HG03175 (cell line): ENCODE data around the gene CPO.
A peak's percentile ranks its signal among the peaks of the same experiment; 100 is the strongest.
"Not testable (repeated sequence)": the region's sequence is repeated elsewhere in the genome, so short reads cannot be mapped to it uniquely, and the experiment has no call there.

Source experiments
- ATAC-seq: cut with Tn5 transposase; IDR thresholded peaks from one replicate; pipeline ENCODE4 v1.9.1; 2021; ENCODE audit warnings: mild to moderate bottlenecking, moderate library complexity; ENCODE audit not compliant: unreplicated experiment

Gene CPO

GRCh38 chr2:206939340-206939739 lies at the start of gene CPO:
CPO (plus strand) TSS chr2:206939518; CDS start chr2:206939600, 82 bp downstream.
- ATAC-seq = no peak

GRCh38 chr2:206890179-206890578 lies 49.1 kb upstream of the CPO start:
- no peak for ATAC-seq

GRCh38 chr2:206890926-206891325 lies 48.4 kb upstream of the CPO start:
- ATAC-seq = no peak

GRCh38 chr2:206915121-206915520 lies 24.2 kb upstream of the CPO start:
- peak; percentile 61 for ATAC-seq

GRCh38 chr2:206918263-206918662 lies 21.1 kb upstream of the CPO start:
- ATAC-seq = no peak

DNA sequence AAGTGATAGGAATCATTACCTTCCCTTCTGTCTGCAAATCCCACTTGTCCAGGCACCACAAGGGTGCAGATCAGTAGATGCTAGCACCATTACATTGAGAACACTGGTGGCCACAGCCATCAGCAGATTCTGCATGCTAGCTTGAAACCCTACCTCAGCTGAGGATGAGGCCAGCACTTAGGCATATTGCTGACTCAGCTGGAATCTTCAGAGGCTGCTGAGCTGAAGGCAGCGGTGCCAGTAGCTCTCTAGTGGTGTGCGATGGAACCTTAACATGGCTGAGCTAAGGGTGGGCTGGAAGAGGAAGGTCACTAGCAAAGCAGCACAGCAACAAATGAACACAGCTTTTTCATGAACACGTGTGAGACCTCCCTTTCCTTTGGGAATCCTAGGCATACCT lies 19.0 kb upstream of the CPO start:
- no peak for ATAC-seq

- no peak for ATAC-seq
Measured at GRCh38 chr2:206920951-206921350, 18.4 kb upstream of the CPO start.

DNA sequence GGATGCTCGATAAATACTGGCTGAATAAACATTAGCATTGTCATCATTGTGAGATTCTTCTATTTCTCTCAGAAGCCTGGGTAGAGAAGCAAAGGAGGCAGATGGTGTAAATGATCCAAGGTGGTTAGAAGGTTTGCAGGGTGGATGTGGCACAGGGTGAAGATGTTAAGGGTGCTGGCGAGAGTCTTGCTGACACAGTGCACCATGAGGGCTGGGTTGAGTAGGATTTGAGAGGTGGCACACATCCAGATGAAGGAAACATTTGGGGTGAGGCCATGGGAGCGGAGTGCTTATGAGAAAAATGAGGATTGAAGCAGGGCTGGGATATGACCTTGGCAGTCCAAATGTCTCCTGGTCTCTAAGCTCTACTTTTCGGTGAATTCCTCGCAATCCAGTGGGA lies 17.8 kb upstream of the CPO start:
- no peak for ATAC-seq

GRCh38 chr2:206935991-206936842 lies 3.1 kb upstream of the CPO start:
- ATAC-seq = no peak

- ATAC-seq = no peak
Measured at GRCh38 chr2:206936843-206937230, 2.5 kb upstream of the CPO start.

DNA sequence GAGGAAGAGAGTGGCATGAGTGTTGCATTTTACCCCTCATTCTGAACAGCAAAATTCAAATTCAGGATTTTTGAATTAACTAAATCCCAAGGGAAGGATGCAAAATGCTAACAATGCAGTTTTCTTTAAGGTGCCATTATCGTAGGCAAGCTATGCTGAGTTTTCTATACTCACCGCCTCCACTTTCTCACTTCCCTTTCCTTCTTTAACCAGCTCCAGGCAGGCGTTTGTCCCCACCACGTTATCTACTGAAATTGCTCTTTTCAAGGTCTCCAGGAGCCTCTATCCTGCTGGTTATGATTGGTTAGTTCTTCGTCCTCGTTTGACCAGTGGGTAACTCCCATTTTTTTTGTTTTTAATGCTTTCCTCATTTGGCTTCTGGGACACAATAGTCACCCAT lies 1.8 kb upstream of the CPO start:
- ATAC-seq = peak; percentile 74

DNA sequence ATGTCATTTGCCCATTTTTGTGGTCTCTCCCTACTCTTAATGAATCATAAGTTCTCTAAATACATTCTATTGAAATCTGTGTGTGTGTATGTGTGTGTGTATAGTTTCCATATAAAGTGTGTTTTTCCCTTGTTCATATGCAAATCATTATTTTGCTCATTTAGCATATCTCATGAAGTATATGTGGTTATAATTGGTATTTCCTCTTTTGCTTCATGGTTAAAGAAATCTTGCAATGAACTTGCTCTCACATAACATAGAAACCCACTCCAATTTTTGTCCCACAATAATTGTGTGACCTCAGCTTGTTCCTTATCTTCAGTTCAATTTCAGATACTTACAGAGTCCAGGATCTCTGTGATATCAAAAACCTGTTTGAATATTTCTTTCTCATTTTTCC lies 1.2 kb downstream of the CPO start:
- no peak for ATAC-seq

GRCh38 chr2:206942592-206943478 lies 3.5 kb downstream of the CPO start:
- no peak for ATAC-seq

DNA sequence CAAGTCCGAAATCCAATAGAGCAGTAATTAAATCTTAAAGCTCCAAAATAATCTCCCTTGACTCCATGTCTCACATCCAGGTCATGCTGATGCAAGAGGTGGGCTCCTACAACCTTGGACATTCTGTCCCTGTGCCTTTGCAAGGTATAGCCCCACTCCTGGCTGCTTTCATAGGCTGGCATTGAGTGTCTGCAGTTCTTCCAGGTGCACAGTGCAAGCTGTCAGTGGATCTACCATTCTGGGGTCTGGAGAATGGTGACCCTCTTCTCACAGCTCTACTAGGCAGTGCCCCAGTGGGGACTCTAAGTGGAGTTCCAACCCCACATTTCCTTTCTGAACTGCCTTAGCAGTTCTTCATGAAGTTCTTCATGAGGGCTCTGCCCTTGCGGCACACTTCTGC lies 14.1 kb downstream of the CPO start:
- not testable (repeated sequence) for ATAC-seq

DNA sequence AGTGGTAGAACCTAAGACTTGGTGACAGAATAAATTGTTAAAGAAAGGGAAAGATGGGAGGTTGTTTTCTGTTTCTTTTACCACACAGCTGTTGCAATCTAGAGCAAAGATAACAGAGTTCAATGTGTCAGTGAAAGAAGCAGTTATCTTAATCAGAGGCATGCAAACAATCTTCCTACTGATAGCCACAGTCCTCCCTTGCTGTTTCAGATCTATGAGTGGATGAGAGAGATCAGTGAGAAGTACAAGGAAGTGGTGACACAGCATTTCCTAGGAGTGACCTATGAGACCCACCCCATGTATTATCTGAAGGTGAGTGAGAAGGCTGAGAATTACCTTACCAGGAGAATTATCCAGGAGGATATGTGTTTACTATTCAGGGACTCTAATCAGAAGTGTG lies 15.9 kb downstream of the CPO start:
- no peak for ATAC-seq

DNA sequence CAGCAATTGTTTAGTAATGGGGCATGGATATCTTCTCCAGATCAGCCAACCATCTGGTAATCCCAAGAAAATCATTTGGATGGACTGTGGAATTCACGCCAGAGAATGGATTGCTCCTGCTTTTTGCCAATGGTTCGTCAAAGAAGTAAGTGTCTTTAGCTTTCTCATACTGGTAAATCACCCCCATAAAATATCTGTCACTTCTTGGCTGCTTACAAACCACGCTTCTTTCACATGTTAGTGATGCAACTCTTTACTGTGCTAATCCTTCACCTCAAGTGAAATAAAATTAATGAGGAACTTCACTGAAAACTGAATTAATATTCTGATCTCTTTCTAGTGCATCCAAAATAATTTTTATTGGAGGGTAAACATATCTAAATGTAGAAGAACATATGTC lies 18.9 kb downstream of the CPO start:
- ATAC-seq = no peak

- no peak for ATAC-seq
Measured at GRCh38 chr2:206962966-206963365, 23.6 kb downstream of the CPO start.

- no peak for ATAC-seq
Measured at GRCh38 chr2:206968134-206969086, 29.1 kb downstream of the CPO start.

- ATAC-seq = no peak
Measured at GRCh38 chr2:206969192-206969591, 29.9 kb downstream of the CPO start.

GRCh38 chr2:206970589-206971360 lies 31.5 kb downstream of the CPO start:
- no peak for ATAC-seq
